Bronchial epithelial cell (primary cell): Measurements from ENCODE around the gene S100A6. TPM values are rescaled to one million over a fixed set of nuclear protein-coding genes. Genes with fewer than 3 reads are reported as not detected.
"Not testable (repeated sequence)": the region's sequence is repeated elsewhere in the genome, so short reads cannot be mapped to it uniquely, and the experiment has no call there.

ENCODE experiments used
- DNase-seq: peaks from one replicate; pipeline ENCODE4 v3.0.0-alpha.2; 2010; ENCODE audit warnings: low read depth
- FAIRE-seq: peaks from 2 replicates; lab custom pipeline; 2011; peaks lifted over from hg19 to GRCh38; lab: Jason Lieb, UNC
- H3K27me3 ChIP-seq: 2 replicates; pipeline ENCODE4 v1.5.1; 2011; ENCODE audit warnings: low read length; ENCODE audit not compliant: control insufficient read depth, insufficient read depth
- H3K36me3 ChIP-seq: 2 replicates; pipeline ENCODE4 v1.5.1; 2011; ENCODE audit warnings: low read length; ENCODE audit not compliant: control insufficient read depth, insufficient read depth
- H3K4me3 ChIP-seq: 2 replicates; pipeline ENCODE4 v1.5.1; 2011; ENCODE audit warnings: mild to moderate bottlenecking, low read depth, low read length, control low read depth
- total RNA-seq: library from RNA; depleted of rRNA; stranded (reverse); fragments of >200 nt; gene quantifications from 2 replicates; pipeline ENCODE4 v1.2.1, GENCODE V29; 2014
- TF ChIP-seq, protein P1 (sequence below): IDR thresholded peaks from 2 replicates; pipeline ENCODE4 v1.5.1; 2011; ENCODE audit warnings: mild to moderate bottlenecking, moderate library complexity, low read length, control low read depth, inconsistent platforms; ENCODE audit not compliant: insufficient read depth, severe bottlenecking

Gene S100A6
- total RNA-seq, 1 donor from 2014 or later: 2,948 TPM

DNA sequence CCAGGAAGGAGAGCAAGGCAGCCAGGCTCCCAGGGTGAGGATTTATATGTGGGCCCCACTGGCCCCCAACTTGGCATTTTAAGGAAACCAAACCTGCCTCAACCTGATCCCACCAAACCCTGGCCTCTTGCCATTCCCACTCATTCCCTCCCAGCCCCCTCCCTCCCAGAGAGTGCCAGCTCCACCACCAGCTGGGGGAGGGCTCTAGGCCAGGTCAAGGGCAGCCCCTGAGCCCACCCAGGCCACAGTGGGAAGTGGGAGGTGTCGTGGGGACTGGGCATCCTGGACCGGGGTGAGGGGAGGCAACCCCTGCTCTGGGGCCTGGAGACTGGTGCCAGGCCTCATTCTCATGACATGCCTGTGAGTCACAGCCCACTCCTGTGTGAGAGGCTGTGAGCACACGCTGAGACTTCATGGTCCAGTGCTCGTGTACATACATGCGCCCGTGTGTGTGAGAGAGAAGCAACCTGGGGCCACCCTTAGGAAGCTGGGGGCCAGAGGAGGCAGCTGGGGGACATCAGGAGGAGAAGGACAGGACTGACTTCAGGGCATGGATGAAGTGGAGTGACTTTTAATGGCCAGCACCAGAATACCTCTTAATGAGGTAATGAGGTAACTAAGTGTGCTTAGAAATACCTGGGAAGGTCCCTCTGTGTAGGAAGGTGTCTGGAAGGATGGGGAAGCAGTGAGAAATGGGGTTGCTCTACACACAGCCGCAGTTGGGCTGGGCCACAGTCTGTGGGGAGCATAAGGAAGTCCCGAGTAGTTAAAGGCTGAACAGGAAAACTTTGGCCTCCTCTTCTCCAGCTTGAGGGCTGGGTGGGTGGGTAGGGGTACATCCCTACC lies 30.0 kb upstream of the S100A6 start, which contains the start of gene S100A2:
TSS of gene S100A2 (minus strand) at position 316 of the 846 bp plus-strand sequence. CDS start 1,967 bp downstream, outside the sequence.
- no peak for FAIRE-seq
- H3K27me3 ChIP-seq: no peaks in the 10 kb centered on the region

DNA sequence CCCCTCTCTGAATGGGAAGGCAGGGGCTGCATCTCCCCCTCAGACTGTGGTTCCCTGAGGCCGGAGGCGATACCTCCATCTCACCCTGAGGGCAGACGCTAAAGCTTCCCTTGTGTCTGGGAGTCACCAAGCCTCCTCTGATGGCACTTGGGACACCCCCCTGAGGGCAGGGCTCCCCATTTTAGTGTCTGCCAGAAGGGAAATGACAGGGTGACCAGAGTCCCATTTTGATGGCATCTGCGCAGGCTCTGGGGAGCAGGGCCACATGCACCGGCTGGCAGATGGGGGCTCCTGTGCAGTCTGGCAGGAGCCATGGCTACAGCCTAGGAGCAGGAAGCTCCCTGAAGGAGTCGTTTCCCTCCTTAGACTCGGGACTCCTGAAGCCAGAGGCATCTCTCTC lies 28.2 kb upstream of the S100A6 start:
- DNase-seq (no peak), FAIRE-seq (no peak)
- H3K27me3 ChIP-seq: no peaks in the 10 kb centered on the region
- TF ChIP-seq, protein P1, sequence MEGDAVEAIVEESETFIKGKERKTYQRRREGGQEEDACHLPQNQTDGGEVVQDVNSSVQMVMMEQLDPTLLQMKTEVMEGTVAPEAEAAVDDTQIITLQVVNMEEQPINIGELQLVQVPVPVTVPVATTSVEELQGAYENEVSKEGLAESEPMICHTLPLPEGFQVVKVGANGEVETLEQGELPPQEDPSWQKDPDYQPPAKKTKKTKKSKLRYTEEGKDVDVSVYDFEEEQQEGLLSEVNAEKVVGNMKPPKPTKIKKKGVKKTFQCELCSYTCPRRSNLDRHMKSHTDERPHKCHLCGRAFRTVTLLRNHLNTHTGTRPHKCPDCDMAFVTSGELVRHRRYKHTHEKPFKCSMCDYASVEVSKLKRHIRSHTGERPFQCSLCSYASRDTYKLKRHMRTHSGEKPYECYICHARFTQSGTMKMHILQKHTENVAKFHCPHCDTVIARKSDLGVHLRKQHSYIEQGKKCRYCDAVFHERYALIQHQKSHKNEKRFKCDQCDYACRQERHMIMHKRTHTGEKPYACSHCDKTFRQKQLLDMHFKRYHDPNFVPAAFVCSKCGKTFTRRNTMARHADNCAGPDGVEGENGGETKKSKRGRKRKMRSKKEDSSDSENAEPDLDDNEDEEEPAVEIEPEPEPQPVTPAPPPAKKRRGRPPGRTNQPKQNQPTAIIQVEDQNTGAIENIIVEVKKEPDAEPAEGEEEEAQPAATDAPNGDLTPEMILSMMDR: no peak
- peak overlapping the region; percentile 48 for H3K4me3 ChIP-seq
- H3K36me3 ChIP-seq: peaks cover 4% of the 10 kb centered on the region

More for the DNA sequence above, 30.0 kb upstream of the S100A6 start, which contains the start of gene S100A2:
- Histone ChIP-seq H3K36me3 (peaks cover 4% of the 10 kb centered on the region), H3K4me3 (peak within 1 kb of the TSS; percentile 48)
- TF ChIP-seq, protein P1: no peak
- peak; percentile 98 for DNase-seq

DNA sequence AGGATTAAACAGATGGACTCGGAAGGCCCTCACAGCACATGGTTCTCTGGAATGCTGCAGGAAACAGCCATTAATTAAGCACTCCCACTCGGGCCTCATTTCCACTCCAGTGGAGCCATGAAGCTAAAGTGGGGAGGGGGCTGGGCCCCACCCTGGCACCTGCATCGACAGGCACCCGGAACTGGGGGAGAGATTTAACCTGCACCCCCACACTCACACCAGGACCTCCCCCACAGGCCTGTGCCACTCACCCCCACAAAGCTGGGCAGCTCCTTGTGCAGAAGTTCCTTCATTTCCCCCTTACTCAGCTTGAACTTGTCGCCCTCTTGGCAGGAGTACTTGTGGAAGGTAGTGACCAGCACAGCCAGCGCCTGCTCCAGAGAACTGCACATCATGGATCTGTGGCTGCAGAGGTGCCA lies 27.7 kb upstream of the S100A6 start:
- H3K36me3 ChIP-seq: peaks cover 5% of the 10 kb centered on the region
- no peaks in the 10 kb centered on the region for H3K27me3 ChIP-seq
- TF ChIP-seq, protein P1: no peak
- FAIRE-seq (no peak), DNase-seq (no peak)
- H3K4me3 ChIP-seq: peak overlapping the region; percentile 48

DNA sequence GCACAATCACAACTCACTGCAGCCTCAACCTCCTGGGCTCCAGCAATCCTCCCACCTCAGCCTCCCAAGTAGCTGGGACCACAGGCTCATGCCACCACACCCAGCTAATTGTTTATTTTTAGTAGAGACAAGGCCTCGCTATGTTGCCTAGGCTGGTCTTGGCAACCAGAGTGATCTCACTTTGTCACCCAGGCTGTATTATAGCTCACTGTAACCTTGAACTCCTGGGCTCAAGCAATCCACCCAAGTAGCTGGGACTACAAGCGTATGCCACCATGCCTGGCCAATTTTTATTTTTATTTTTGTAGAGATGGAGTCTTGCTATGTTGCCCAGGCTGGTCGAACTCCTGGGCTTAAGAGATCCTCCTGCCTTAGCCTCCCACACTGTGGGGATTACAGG lies 26.2 kb upstream of the S100A6 start:
- not testable (repeated sequence) for FAIRE-seq, H3K36me3 ChIP-seq

DNA sequence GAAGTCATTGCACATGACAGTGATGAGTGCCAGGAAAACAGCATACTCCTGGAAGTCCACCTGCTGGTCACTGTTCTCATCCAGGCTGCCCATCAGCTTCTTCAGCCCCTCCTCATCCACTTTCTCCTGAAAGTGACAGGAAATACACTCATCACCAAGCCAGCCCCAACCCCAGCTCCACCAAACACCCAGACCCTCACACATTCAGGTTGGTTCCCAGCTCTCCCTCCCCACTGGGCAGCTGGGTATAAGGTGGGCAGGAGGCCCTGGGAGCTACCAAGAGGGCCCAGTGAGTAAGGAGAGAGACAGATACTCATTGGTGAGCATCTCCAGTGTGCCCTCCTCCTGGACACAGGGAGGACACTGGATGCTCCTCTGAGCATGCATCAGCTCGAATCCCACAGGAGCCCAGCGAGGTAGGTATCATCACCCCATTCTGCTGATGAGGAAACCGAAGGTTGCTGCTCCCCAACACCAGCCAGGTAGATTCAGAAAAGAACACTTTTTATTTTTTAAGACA lies 25.7 kb upstream of the S100A6 start:
- Histone ChIP-seq H3K27me3 (no peaks in the 10 kb centered on the region), H3K4me3 (no peak overlapping the region), H3K36me3 (peaks cover 5% of the 10 kb centered on the region)
- DNase-seq: peak; percentile 78
- no peak for FAIRE-seq
- TF ChIP-seq, protein P1: no peak

More for the DNA sequence above, 26.2 kb upstream of the S100A6 start:
- not testable (repeated sequence) for H3K4me3 ChIP-seq, H3K27me3 ChIP-seq
- peak; percentile 71 for DNase-seq

DNA sequence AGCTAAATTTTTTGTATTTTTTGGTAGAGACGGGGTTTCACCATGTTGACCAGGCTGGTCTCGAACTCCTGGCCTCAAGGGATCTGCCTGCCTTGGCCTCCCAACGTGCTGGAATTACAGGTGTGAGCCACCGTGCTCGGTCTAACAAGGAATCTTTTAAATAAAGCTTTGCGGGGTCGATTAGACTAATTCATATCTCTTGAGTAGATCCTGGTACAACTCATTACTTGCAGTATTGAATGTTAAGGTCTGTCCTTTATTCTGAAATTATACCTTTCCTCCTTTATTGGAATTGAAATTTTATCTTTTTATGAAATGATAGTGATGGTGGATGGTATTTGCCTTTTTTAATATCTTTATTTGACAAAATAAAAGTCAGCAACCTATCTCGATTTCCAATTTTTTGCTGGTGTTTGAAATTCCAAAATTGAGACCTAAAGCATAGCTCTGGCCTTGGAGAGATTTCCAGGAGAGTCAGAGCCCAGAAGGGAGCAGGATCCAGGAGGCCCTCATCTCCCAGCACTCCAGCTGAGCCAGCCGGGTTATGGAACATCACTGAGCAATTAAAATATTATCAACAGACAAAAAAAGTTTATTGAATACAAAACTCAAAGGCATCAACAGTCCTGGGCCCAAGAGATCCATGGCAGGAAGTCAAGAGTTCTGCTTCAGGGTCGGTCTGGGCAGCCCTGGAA lies 25.1 kb upstream of the S100A6 start:
- H3K36me3 ChIP-seq: peaks cover 5% of the 10 kb centered on the region
- TF ChIP-seq, protein P1: no peak
- peak; percentile 76 for DNase-seq
- no peaks in the 10 kb centered on the region for H3K27me3 ChIP-seq
- H3K4me3 ChIP-seq: no peak overlapping the region
- no peak for FAIRE-seq
